ENCODE results near the gene FMNL2.

DNA sequence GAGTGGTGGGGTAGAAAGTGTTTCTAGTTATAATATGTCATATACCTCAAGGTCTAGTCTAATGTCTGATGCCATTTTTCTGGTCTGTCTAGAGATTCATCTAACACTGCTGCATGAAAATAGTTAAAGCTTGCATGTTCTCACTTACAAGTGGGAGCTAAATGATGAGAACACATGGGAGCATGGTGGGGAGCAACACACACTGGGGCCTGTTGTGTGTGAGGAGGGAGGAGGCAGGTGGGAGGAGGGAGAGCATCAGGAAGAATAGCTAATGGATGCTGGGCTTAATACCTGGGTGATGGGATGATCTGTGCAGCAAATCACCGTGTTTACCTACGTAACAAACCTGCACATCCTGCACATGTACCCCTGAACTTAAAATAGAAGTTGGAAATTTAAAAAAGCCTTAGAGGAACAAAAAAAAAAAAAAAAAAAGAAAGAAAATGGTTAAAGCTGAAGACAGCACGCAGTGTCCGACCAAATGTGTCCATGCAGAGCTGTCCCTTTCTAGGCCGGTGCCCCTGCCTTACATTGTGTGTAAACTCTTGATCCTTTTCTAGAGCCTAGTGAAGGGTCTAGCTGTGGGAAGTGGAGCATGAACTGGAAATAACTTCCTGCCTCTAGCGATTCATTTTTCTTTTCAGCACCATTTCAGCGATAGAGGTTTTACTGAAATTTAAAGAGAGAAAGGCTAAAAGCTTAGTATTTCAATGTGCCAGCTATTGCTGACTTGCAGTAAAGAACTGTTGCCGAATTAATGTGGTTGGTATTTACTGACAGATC is 94.0 kb downstream of the FMNL2 start:
- TF ChIP-seq, protein P1, sequence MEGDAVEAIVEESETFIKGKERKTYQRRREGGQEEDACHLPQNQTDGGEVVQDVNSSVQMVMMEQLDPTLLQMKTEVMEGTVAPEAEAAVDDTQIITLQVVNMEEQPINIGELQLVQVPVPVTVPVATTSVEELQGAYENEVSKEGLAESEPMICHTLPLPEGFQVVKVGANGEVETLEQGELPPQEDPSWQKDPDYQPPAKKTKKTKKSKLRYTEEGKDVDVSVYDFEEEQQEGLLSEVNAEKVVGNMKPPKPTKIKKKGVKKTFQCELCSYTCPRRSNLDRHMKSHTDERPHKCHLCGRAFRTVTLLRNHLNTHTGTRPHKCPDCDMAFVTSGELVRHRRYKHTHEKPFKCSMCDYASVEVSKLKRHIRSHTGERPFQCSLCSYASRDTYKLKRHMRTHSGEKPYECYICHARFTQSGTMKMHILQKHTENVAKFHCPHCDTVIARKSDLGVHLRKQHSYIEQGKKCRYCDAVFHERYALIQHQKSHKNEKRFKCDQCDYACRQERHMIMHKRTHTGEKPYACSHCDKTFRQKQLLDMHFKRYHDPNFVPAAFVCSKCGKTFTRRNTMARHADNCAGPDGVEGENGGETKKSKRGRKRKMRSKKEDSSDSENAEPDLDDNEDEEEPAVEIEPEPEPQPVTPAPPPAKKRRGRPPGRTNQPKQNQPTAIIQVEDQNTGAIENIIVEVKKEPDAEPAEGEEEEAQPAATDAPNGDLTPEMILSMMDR (IDR thresholded peaks at IDR 0.05; ENCODE audit: borderline replicate concordance, extremely low read depth, low read length, poor library complexity, severe bottlenecking): no peak
- TF ChIP-seq EZH2 (IDR thresholded peaks at IDR 0.05; ENCODE audit: borderline replicate concordance, low read depth, low read length, severe bottlenecking): no peak
